A549 (cell line): ENCODE measurements around the gene RFX3. TPM values are rescaled to one million over a fixed set of nuclear protein-coding genes. Genes with fewer than 3 reads are reported as not detected.

Source experiments
- ATAC-seq, 2 experiments: fragments of 200-7000 bp in 1 of 2; fragments of >200 bp in 1 of 2; cut with Nextera tagmentation in 1 of 2; cut with Tn5 transposase in 1 of 2; 3 replicates each; pipeline versions ENCODE4 v1.8.0 to v1.9.1; 2018 to 2020; ENCODE audit warnings: mild to moderate bottlenecking in 1 of 2, moderate library complexity in 1 of 2
- CTCF ChIA-PET: fragments of 300-600 bp; sonication (Branson Sonifier 250); formaldehyde crosslinking; extraction: SDS; loops from one replicate; lab custom pipeline; 2021; ENCODE audit warnings: antibody characterized with exemption, inconsistent platforms; lab: Yijun Ruan, JAX
- POLR2A ChIA-PET: fragments of 350-600 bp; formaldehyde crosslinking; extraction: SDS; loops from one replicate; lab custom pipeline; 2021; ENCODE audit warnings: antibody characterized with exemption, inconsistent platforms; lab: Yijun Ruan, JAX
- DNase-seq, 2 experiments: peaks; one replicate each; pipeline versions ENCODE4 v3.0.0 to v3.0.0-alpha.2; 2011 to 2016; ENCODE audit warnings: low read depth in 1 of 2, low spot score in 1 of 2
- FAIRE-seq: peaks from 2 replicates; lab custom pipeline; 2011; peaks lifted over from hg19 to GRCh38; lab: Jason Lieb, UNC
- H3K27ac ChIP-seq, 2 experiments: fragments of >200 bp; sonication (Bioruptor Twin); formaldehyde crosslinking; 3 replicates each; pipeline ENCODE4 v1.5.1; 2016 to 2017
- H3K4me1 ChIP-seq: fragments of >200 bp; sonication (Bioruptor Twin); formaldehyde crosslinking; 3 replicates; pipeline ENCODE4 v1.6.1; 2016
- H3K4me2 ChIP-seq: fragments of >200 bp; sonication (Bioruptor Twin); formaldehyde crosslinking; 3 replicates; pipeline ENCODE4 v1.6.1; 2016
- H3K4me3 ChIP-seq: fragments of >200 bp; sonication (Bioruptor Twin); formaldehyde crosslinking; 3 replicates; pipeline ENCODE4 v1.5.1; 2016
- H3K9me3 ChIP-seq: fragments of >200 bp; sonication (Bioruptor Twin); formaldehyde crosslinking; 3 replicates; pipeline ENCODE4 v1.6.1; 2016
- BCL3 ChIP-seq: fragments of >200 bp; sonication (Bioruptor Twin); formaldehyde crosslinking; IDR thresholded peaks from 3 replicates; pipeline ENCODE4 v1.6.1; 2016
- BHLHE40 ChIP-seq: IDR thresholded peaks from 2 replicates; pipeline ENCODE4 v1.6.1; 2012; ENCODE audit warnings: low read depth, low read length, inconsistent platforms
- CBX2 ChIP-seq: fragments of 200-600 bp; sonication (generic); IDR thresholded peaks from 2 replicates; pipeline ENCODE4 v1.6.1; 2016; ENCODE audit warnings: low read depth, mild to moderate bottlenecking, borderline replicate concordance
- CHD4 ChIP-seq: fragments of 200-600 bp; sonication (generic); IDR thresholded peaks from 2 replicates; pipeline ENCODE4 v1.6.1; 2016; ENCODE audit warnings: antibody characterized with exemption, mild to moderate bottlenecking, borderline replicate concordance
- E2F6 ChIP-seq: IDR thresholded peaks from 2 replicates; pipeline ENCODE4 v1.6.1; 2012; ENCODE audit warnings: low read depth, borderline replicate concordance
- ESRRA ChIP-seq: fragments of 150-350 bp; IDR thresholded peaks from 2 replicates; pipeline ENCODE4 v1.6.1; 2014; ENCODE audit warnings: mild to moderate bottlenecking, low read length, borderline replicate concordance
- FOXS1 ChIP-seq: fragments of 250-450 bp; sonication (Bioruptor Pico); IDR thresholded peaks from 2 replicates; pipeline ENCODE4 v1.5.0; 2020; ENCODE audit warnings: mild to moderate bottlenecking, moderate library complexity
- HDAC2 ChIP-seq: fragments of 200-600 bp; sonication (generic); IDR thresholded peaks from 2 replicates; pipeline ENCODE4 v1.6.1; 2016
- HEYL ChIP-seq: fragments of 250-450 bp; sonication (Bioruptor Pico); IDR thresholded peaks from 2 replicates; pipeline ENCODE4 v1.8.0; 2021; ENCODE audit warnings: mild to moderate bottlenecking, moderate library complexity
- HMGXB4 ChIP-seq: fragments of 250-450 bp; sonication (Bioruptor Pico); IDR thresholded peaks from 2 replicates; pipeline ENCODE4 v1.5.0; 2021; ENCODE audit warnings: mild to moderate bottlenecking, moderate library complexity, borderline replicate concordance
- HOXA7 ChIP-seq: fragments of 250-450 bp; sonication (Bioruptor Pico); IDR thresholded peaks from 2 replicates; pipeline ENCODE4 v1.5.0; 2020; ENCODE audit warnings: mild to moderate bottlenecking, moderate library complexity
- HOXB13 ChIP-seq: fragments of 250-450 bp; sonication (Bioruptor Pico); IDR thresholded peaks from 2 replicates; pipeline ENCODE4 v1.5.0; 2020; ENCODE audit warnings: low read depth, mild to moderate bottlenecking, moderate library complexity
- JUNB ChIP-seq: fragments of >200 bp; sonication (Bioruptor Twin); formaldehyde crosslinking; IDR thresholded peaks from 2 replicates; pipeline ENCODE4 v1.6.1; 2016
- KDM1A ChIP-seq: fragments of 200-600 bp; sonication (generic); IDR thresholded peaks from 2 replicates; pipeline ENCODE4 v1.6.1; 2016; ENCODE audit warnings: low read depth, mild to moderate bottlenecking
- MAFK ChIP-seq: fragments of 450-650 bp; IDR thresholded peaks from 2 replicates; pipeline ENCODE4 v1.6.1; 2014; ENCODE audit not compliant: partially characterized antibody
- MAZ ChIP-seq: fragments of 150-350 bp; IDR thresholded peaks from 2 replicates; pipeline ENCODE4 v1.6.1; 2014; ENCODE audit warnings: antibody characterized with exemption, low read depth, low read length, borderline replicate concordance
- MYC ChIP-seq: IDR thresholded peaks from 2 replicates; pipeline ENCODE4 v1.6.1; 2012; ENCODE audit warnings: mild to moderate bottlenecking, inconsistent platforms, low read length, improper control_type of control experiment, borderline replicate concordance
- NFE2L2 ChIP-seq: fragments of 150-350 bp; conservative IDR thresholded peaks from 2 replicates; pipeline ENCODE4 v1.6.1; 2014; ENCODE audit warnings: low read length
- NR3C1 ChIP-seq: fragments of >200 bp; sonication (Bioruptor Twin); formaldehyde crosslinking; IDR thresholded peaks from 3 replicates; pipeline ENCODE4 v1.6.1; 2017
- PBX3 ChIP-seq: IDR thresholded peaks from 2 replicates; pipeline ENCODE4 v1.6.1; 2012
- PHF8 ChIP-seq: fragments of 200-600 bp; sonication (generic); IDR thresholded peaks from 2 replicates; pipeline ENCODE4 v1.6.1; 2016; ENCODE audit warnings: low read depth, mild to moderate bottlenecking, antibody characterized with exemption, moderate library complexity, borderline replicate concordance
- RAD21 ChIP-seq, 2 experiments: fragments of >200 bp in 1 of 2; sonication (Bioruptor Twin) in 1 of 2; formaldehyde crosslinking in 1 of 2; IDR thresholded peaks in 1 of 2; conservative IDR thresholded peaks in 1 of 2; 2 replicates in 1 of 2; 3 replicates in 1 of 2; pipeline ENCODE4 v1.6.1; 2012 to 2018; ENCODE audit warnings: inconsistent platforms in 1 of 2
- RARB ChIP-seq: fragments of 250-450 bp; sonication (Bioruptor Pico); IDR thresholded peaks from 2 replicates; pipeline ENCODE4 v1.8.0; 2021; ENCODE audit warnings: mild to moderate bottlenecking, moderate library complexity
- RNF2 ChIP-seq: fragments of 200-600 bp; sonication (generic); IDR thresholded peaks from 2 replicates; pipeline ENCODE4 v1.6.1; 2016; ENCODE audit warnings: low read depth, mild to moderate bottlenecking, antibody characterized with exemption, moderate library complexity, borderline replicate concordance
- SMC3 ChIP-seq: fragments of >200 bp; sonication (Bioruptor Twin); formaldehyde crosslinking; IDR thresholded peaks from 3 replicates; pipeline ENCODE4 v1.6.1; 2018; ENCODE audit warnings: inconsistent platforms
- ZNF302 ChIP-seq: fragments of 250-450 bp; sonication (Bioruptor Pico); IDR thresholded peaks from 2 replicates; pipeline ENCODE4 v1.9.0; 2021; ENCODE audit warnings: inconsistent platforms, mild to moderate bottlenecking, moderate library complexity
- ZSCAN20 ChIP-seq: fragments of 250-450 bp; sonication (Bioruptor Pico); IDR thresholded peaks from 2 replicates; pipeline ENCODE4 v1.8.0; 2022; ENCODE audit warnings: mild to moderate bottlenecking, moderate library complexity
- WGBS: methylation state at CpG from one replicate; pipeline ENCODE4 v1.1.6; 2017; ENCODE audit errors: missing lambda C conversion rate; 5-methylcytosine and 5-hydroxymethylcytosine counted together
- polyA plus RNA-seq, 4 experiments: library from polyadenylated mRNA; depleted of rRNA in 3 of 4; stranded (reverse); fragments of >200 nt; fragmentation: RNase III in 1 of 4; extraction: RNeasy Plus Mini Kit Qiagen cat#74134 plus additional on column Dnase treatment in 1 of 4; gene quantifications; 2 replicates in 3 of 4; 3 replicates in 1 of 4; pipeline ENCODE4 v1.2.3, GENCODE V29; 2011 to 2017

Gene RFX3
- polyA plus RNA-seq, 2 of the 4 experiments (the other 2 are of a cell fraction), result 1.3 to 7.9 TPM

DNA sequence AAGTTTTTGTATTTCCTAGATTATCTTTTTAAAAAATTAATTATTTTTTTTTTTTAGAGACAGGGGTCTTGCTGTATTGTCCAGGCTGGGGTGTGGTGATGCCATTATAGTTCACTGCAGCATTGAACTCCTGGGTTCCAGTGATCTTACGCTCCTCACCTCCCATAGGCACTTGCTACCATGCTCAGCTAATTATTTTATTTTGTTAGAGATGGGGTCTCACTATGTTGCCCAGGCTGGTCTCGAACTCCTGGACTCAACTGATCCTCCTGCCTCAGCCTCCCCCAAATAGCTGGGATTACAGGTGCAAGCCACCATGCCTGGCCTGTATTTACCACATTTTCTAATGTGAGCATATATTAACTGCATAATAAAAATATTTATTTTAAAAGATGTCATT, 274.5 kb downstream of the RFX3 start:
- Histone ChIP-seq H3K4me2 (no peak overlapping the region), H3K4me3 (no peak overlapping the region), H3K27ac (no peak overlapping the region), H3K4me1 (no peaks in the 10 kb centered on the region), H3K9me3 (no peaks in the 10 kb centered on the region)
- 89% methylated on average over 2 of the region's 2 CpGs for WGBS
- no peak for DNase-seq
- CTCF ChIA-PET, result no interaction called here
- TF ChIP-seq HDAC2, result no peak
- no peak for TF ChIP-seq ESRRA
- TF ChIP-seq E2F6, result no peak
- no peak for TF ChIP-seq RARB (CRISPR knock-in tag)
- no peak for TF ChIP-seq CBX2
- TF ChIP-seq PBX3, result no peak
- no peak for TF ChIP-seq MYC
- no peak for TF ChIP-seq ZNF302 (CRISPR knock-in tag)
- no peak for TF ChIP-seq HOXA7 (CRISPR knock-in tag)
- no peak for TF ChIP-seq HOXB13 (CRISPR knock-in tag)
- POLR2A ChIA-PET, result no interaction called here
- FAIRE-seq, result no peak
- no peak for ATAC-seq

GRCh38 chr9:3250741-3251140, 275.1 kb downstream of the RFX3 start:
- Histone ChIP-seq H3K4me1 (no peaks in the 10 kb centered on the region), H3K4me3 (no peak overlapping the region), H3K27ac (no peak overlapping the region), H3K4me2 (no peak overlapping the region), H3K9me3 (no peaks in the 10 kb centered on the region)
- ChIA-PET CTCF (no interaction called here), POLR2A (no interaction called here)
- TF ChIP-seq NR3C1 (no peak), RARB (CRISPR knock-in tag) (no peak), MAFK (no peak), FOXS1 (CRISPR knock-in tag) (no peak), PHF8 (no peak), NFE2L2 (no peak), SMC3 (no peak), MAZ (no peak), MYC (no peak), ZNF302 (CRISPR knock-in tag) (no peak), BCL3 (no peak)
- FAIRE-seq (peak; percentile 78), ATAC-seq (no peak), DNase-seq (no peak)
- 72% methylated on average over 4 of the region's 4 CpGs for WGBS

- Histone ChIP-seq H3K4me3 (no peak overlapping the region), H3K4me2 (no peak overlapping the region), H3K4me1 (no peaks in the 10 kb centered on the region), H3K27ac (no peak overlapping the region), H3K9me3 (no peaks in the 10 kb centered on the region)
- ChIA-PET POLR2A (no interaction called here), CTCF (no interaction called here)
- DNase-seq (no peak), ATAC-seq (no peak), FAIRE-seq (no peak)
- peak; percentile 88 for TF ChIP-seq MAFK
- TF ChIP-seq CHD4, result no peak
- 88% methylated on average over 3 of the region's 3 CpGs for WGBS
Observed at GRCh38 chr9:3247211-3247610, 278.6 kb downstream of the RFX3 start.

- POLR2A ChIA-PET, result no interaction called here
- no peak for FAIRE-seq
- Histone ChIP-seq H3K4me1 (no peaks in the 10 kb centered on the region), H3K27ac (no peak overlapping the region), H3K9me3 (no peaks in the 10 kb centered on the region), H3K4me3 (no peak overlapping the region), H3K4me2 (no peak overlapping the region)
- 72% methylated on average over 3 of the region's 3 CpGs for WGBS
- no peak for TF ChIP-seq JUNB
- no peak for TF ChIP-seq RARB (CRISPR knock-in tag)
- no peak for TF ChIP-seq HMGXB4 (CRISPR knock-in tag)
- no peak for TF ChIP-seq KDM1A
- no peak for TF ChIP-seq BHLHE40
- TF ChIP-seq RAD21 (conservative IDR thresholded peaks at IDR 0.05 in 1 of 2, IDR thresholded peaks at IDR 0.05 in 1 of 2), result no peak
- TF ChIP-seq ZSCAN20 (CRISPR knock-in tag), result no peak
- TF ChIP-seq RNF2, result no peak
- no peak for TF ChIP-seq HEYL (CRISPR knock-in tag)
- ATAC-seq, result no peak
- CTCF ChIA-PET, result no interaction called here
- DNase-seq, result no peak
Observed at GRCh38 chr9:3246241-3246640, 279.6 kb downstream of the RFX3 start.
